GM12878 (cell line): Measurements from ENCODE around the gene RANBP17. TPM values are rescaled to one million over a fixed set of nuclear protein-coding genes. Genes with fewer than 3 reads are reported as not detected.

Source experiments
- BACH1 ChIP-seq: fragments of 450-650 bp; IDR thresholded peaks from 2 replicates; pipeline ENCODE4 v1.6.1; 2017; ENCODE audit warnings: mild to moderate bottlenecking, borderline replicate concordance
- CEBPZ ChIP-seq: fragments of 150-350 bp; IDR thresholded peaks from 2 replicates; pipeline ENCODE4 v1.6.1; 2016; ENCODE audit warnings: low read depth, low read length
- CHD4 ChIP-seq: fragments of 200-600 bp; sonication (generic); IDR thresholded peaks from 2 replicates; pipeline ENCODE4 v1.6.1; 2016; ENCODE audit warnings: mild to moderate bottlenecking
- EGR1 ChIP-seq, 2 experiments: IDR thresholded peaks; 1 replicate in 1 of 2; 2 replicates in 1 of 2; pipeline ENCODE4 v1.6.1; 2011 to 2012; ENCODE audit warnings: low read depth in 2 of 2, low read length in 2 of 2, borderline replicate concordance in 1 of 2, mild to moderate bottlenecking in 1 of 2, moderate library complexity in 1 of 2
- KDM1A ChIP-seq: fragments of 200-600 bp; sonication (generic); IDR thresholded peaks from 2 replicates; pipeline ENCODE4 v1.6.1; 2016; ENCODE audit warnings: borderline replicate concordance
- MTA2 ChIP-seq: fragments of 450-650 bp; IDR thresholded peaks from 2 replicates; pipeline ENCODE4 v1.6.1; 2016; ENCODE audit warnings: low read depth, mild to moderate bottlenecking, moderate library complexity
- NFXL1 ChIP-seq: fragments of 450-650 bp; IDR thresholded peaks from 2 replicates; pipeline ENCODE4 v1.6.1; 2017; ENCODE audit warnings: antibody characterized with exemption, mild to moderate bottlenecking, borderline replicate concordance
- NR2C1 ChIP-seq: fragments of 450-650 bp; IDR thresholded peaks from 2 replicates; pipeline ENCODE4 v1.6.1; 2017; ENCODE audit warnings: antibody characterized with exemption, mild to moderate bottlenecking, moderate library complexity
- ZNF687 ChIP-seq: fragments of 450-650 bp; IDR thresholded peaks from 2 replicates; pipeline ENCODE4 v1.6.1; 2017; ENCODE audit warnings: mild to moderate bottlenecking, moderate library complexity
- ZSCAN29 ChIP-seq: fragments of 450-650 bp; IDR thresholded peaks from 2 replicates; pipeline ENCODE4 v1.6.1; 2017; ENCODE audit warnings: mild to moderate bottlenecking, moderate library complexity
- polyA plus RNA-seq, 11 experiments: library from polyadenylated mRNA; depleted of rRNA in 4 of 11; unstranded in 6 of 11; stranded (reverse) in 5 of 11; fragments of >200 nt; fragmentation: Nextera tagmentation in 4 of 11; fragmentation: Illumina TruSeq in 1 of 11; extraction: Ambion mirVana in 4 of 11; extraction: Trizol in 1 of 11; gene quantifications; 1 replicate in 1 of 11; 2 replicates in 10 of 11; pipeline versions ENCODE4 v1.2.1 to v1.2.3, GENCODE V29; 2011 to 2016; ENCODE audit warnings: inconsistent platforms in 2 of 11, missing spikeins in 2 of 11, low read depth in 1 of 11
- total RNA-seq, 4 experiments: library from RNA; depleted of rRNA in 3 of 4; stranded (reverse); fragments of >200 nt in 3 of 4; fragmentation: Illumina TruSeq in 1 of 4; extraction: Trizol in 1 of 4; gene quantifications; 2 replicates each; pipeline versions ENCODE4 v1.2.1 to v1.2.3, GENCODE V29; 2013 to 2021

The RANBP17 gene
- total and polyA plus RNA-seq, 10 of the 15 experiments (the other 5 are each of a cell fraction or from before 2014, with no cell fraction given), result 0.10 TPM; not detected in 9

GRCh38 chr5:170985486-170985885 lies 123.7 kb downstream of the RANBP17 start (continued):
- TF ChIP-seq CEBPZ, result no peak
- no peak for TF ChIP-seq NFXL1
- no peak for TF ChIP-seq KDM1A
- no peak for TF ChIP-seq ZSCAN29
- TF ChIP-seq ZNF687, result no peak
- no peak for TF ChIP-seq EGR1 (IDR thresholded peaks at IDR 0.05; ENCODE audit: borderline replicate concordance in 1 of 2, low read depth in 2 of 2, low read length in 2 of 2)
- no peak for TF ChIP-seq MTA2
- TF ChIP-seq CHD4, result no peak
- TF ChIP-seq NR2C1, result no peak
- no peak for TF ChIP-seq BACH1
